SK-N-SH (cell line): ENCODE data around the gene CDK14. TPM values are rescaled to one million over a fixed set of nuclear protein-coding genes. Genes with fewer than 3 reads are reported as not detected.

Source experiments
- CTCF ChIA-PET: fragments of 300-600, 350-600 bp; formaldehyde crosslinking; extraction: SDS; loops from one replicate; lab custom pipeline; 2021; lab: Yijun Ruan, JAX
- POLR2A ChIA-PET: fragments of 350-600 bp; sonication (Branson Sonifier 250); formaldehyde crosslinking; extraction: SDS; loops from one replicate; lab custom pipeline; 2020; ENCODE audit warnings: antibody characterized with exemption, inconsistent platforms; lab: Yijun Ruan, JAX
- DNase-seq: peaks from one replicate; pipeline ENCODE4 v3.0.0; 2012
- H2AFZ ChIP-seq: fragments of 200-600 bp; sonication (generic); 2 replicates; pipeline ENCODE4 v1.8.1; 2016; ENCODE audit warnings: antibody characterized with exemption, mild to moderate bottlenecking, low read depth
- H3F3A ChIP-seq: fragments of 200-600 bp; sonication (generic); replicated peaks from 2 replicates; pipeline ENCODE3; 2016; ENCODE audit warnings: antibody characterized with exemption, mild to moderate bottlenecking; ENCODE audit not compliant: insufficient read depth
- H3K27ac ChIP-seq, 2 experiments: fragments of 200-500 bp in 1 of 2; fragments of 200-600 bp in 1 of 2; sonication (Bioruptor generic) in 1 of 2; sonication (generic), shearing (Covaris generic) in 1 of 2; 2 replicates each; pipeline versions ENCODE4 v1.5.1 to v1.6.1; 2014 to 2016; ENCODE audit warnings: low read depth in 2 of 2, inconsistent platforms in 1 of 2, low read length in 1 of 2, mild to moderate bottlenecking in 1 of 2, mixed read lengths in 1 of 2
- H3K27me3 ChIP-seq: fragments of 200-600 bp; sonication (generic), shearing (Covaris generic); 2 replicates; pipeline ENCODE4 v1.6.1; 2016; ENCODE audit warnings: mixed run types; ENCODE audit not compliant: insufficient read depth
- H3K36me3 ChIP-seq, 2 experiments: fragments of 200-500 bp in 1 of 2; fragments of 200-600 bp in 1 of 2; sonication (Bioruptor generic) in 1 of 2; sonication (generic) in 1 of 2; replicated peaks in 1 of 2; 2 replicates each; pipeline versions ENCODE3 to v1.5.1; 2014 to 2016; ENCODE audit warnings: low read length in 1 of 2, mild to moderate bottlenecking in 1 of 2; ENCODE audit not compliant: insufficient read depth in 2 of 2, control insufficient read depth in 1 of 2
- H3K4me1 ChIP-seq, 2 experiments: fragments of 200-500 bp in 1 of 2; fragments of 200-600 bp in 1 of 2; sonication (Bioruptor generic) in 1 of 2; sonication (generic), shearing (Covaris generic) in 1 of 2; 2 replicates each; pipeline versions ENCODE4 v1.5.1 to v1.6.1; 2014 to 2016; ENCODE audit warnings: low read depth in 1 of 2, low read length in 1 of 2, mixed run types in 1 of 2; ENCODE audit not compliant: insufficient read depth in 2 of 2, control insufficient read depth in 1 of 2
- H3K4me2 ChIP-seq: fragments of 200-600 bp; sonication (generic), shearing (Covaris generic); 2 replicates; pipeline ENCODE4 v1.6.1; 2017; ENCODE audit warnings: mixed run types
- H3K4me3 ChIP-seq, 2 experiments: fragments of 200-500 bp in 1 of 2; fragments of 200-600 bp in 1 of 2; sonication (Bioruptor generic) in 1 of 2; sonication (generic), shearing (Covaris generic) in 1 of 2; 2 replicates each; pipeline versions ENCODE4 v1.5.1 to v1.8.1; 2014 to 2016; ENCODE audit warnings: low read depth in 2 of 2, inconsistent platforms in 1 of 2, low read length in 1 of 2, mild to moderate bottlenecking in 1 of 2, mixed read lengths in 1 of 2, moderate library complexity in 1 of 2
- H3K79me2 ChIP-seq: fragments of 200-600 bp; sonication (generic); 2 replicates; pipeline ENCODE4 v1.8.1; 2017; ENCODE audit warnings: mild to moderate bottlenecking; ENCODE audit not compliant: insufficient read depth
- H3K9ac ChIP-seq: fragments of 200-600 bp; sonication (generic); 2 replicates; pipeline ENCODE4 v1.6.1; 2017; ENCODE audit warnings: mixed run types
- H3K9me2 ChIP-seq: fragments of 200-600 bp; sonication (generic); 2 replicates; pipeline ENCODE4 v1.6.1; 2017; ENCODE audit warnings: mixed run types
- H3K9me3 ChIP-seq: fragments of 200-600 bp; sonication (generic); 2 replicates; pipeline ENCODE4 v1.6.1; 2017; ENCODE audit warnings: mixed run types, mild to moderate bottlenecking, moderate library complexity
- H4K20me1 ChIP-seq: fragments of 200-600 bp; sonication (generic); 2 replicates; pipeline ENCODE4 v1.6.1; 2017; ENCODE audit warnings: mild to moderate bottlenecking, mixed run types; ENCODE audit not compliant: insufficient read depth
- CTCF ChIP-seq: fragments of 200-600 bp; sonication (generic); IDR thresholded peaks from 2 replicates; pipeline ENCODE4 v1.6.1; 2017; ENCODE audit warnings: antibody characterized with exemption, mild to moderate bottlenecking, moderate library complexity
- EP300 ChIP-seq, 2 experiments: IDR thresholded peaks; 2 replicates each; pipeline versions ENCODE4 v1.4.0 to v1.6.1; 2012; ENCODE audit warnings: borderline replicate concordance in 1 of 2, low read depth in 1 of 2, low read length in 1 of 2
- FOSL2 ChIP-seq: IDR thresholded peaks from 2 replicates; pipeline ENCODE4 v1.4.0; 2012; ENCODE audit warnings: low read depth, mild to moderate bottlenecking, moderate library complexity, borderline replicate concordance
- FOXJ3 ChIP-seq: sonication (generic); formaldehyde crosslinking; IDR thresholded peaks from 2 replicates; pipeline ENCODE4 v1.5.1; 2020; ENCODE audit warnings: mild to moderate bottlenecking, missing genetic modification reagents
- FOXM1 ChIP-seq: IDR thresholded peaks from 2 replicates; pipeline ENCODE4 v1.4.0; 2012; ENCODE audit warnings: low read depth, mild to moderate bottlenecking
- GATA2 ChIP-seq: sonication (generic); formaldehyde crosslinking; IDR thresholded peaks from 2 replicates; pipeline ENCODE4 v1.5.0; 2020; ENCODE audit warnings: mild to moderate bottlenecking, missing genetic modification reagents
- JUND ChIP-seq: IDR thresholded peaks from 2 replicates; pipeline ENCODE4 v1.4.0; 2012
- MAX ChIP-seq: IDR thresholded peaks from 2 replicates; pipeline ENCODE4 v1.4.0; 2012; ENCODE audit warnings: low read depth
- MEF2A ChIP-seq: IDR thresholded peaks from 2 replicates; pipeline ENCODE4 v1.4.0; 2012; ENCODE audit warnings: low read depth, borderline replicate concordance
- MXI1 ChIP-seq: IDR thresholded peaks from 2 replicates; pipeline ENCODE4 v1.6.1; 2012; ENCODE audit warnings: mild to moderate bottlenecking, low read depth, low read length, improper control_type of control experiment
- NRF1 ChIP-seq: IDR thresholded peaks from 2 replicates; pipeline ENCODE4 v1.6.1; 2012; ENCODE audit warnings: low read depth, mild to moderate bottlenecking, low read length
- POLR2AphosphoS5 ChIP-seq: IDR thresholded peaks from 2 replicates; pipeline ENCODE4 v1.6.1; 2012; ENCODE audit warnings: low read depth, low read length
- RFX5 ChIP-seq: IDR thresholded peaks from 2 replicates; pipeline ENCODE4 v1.6.1; 2012; ENCODE audit warnings: mild to moderate bottlenecking, improper control_type of control experiment, low read length
- RXRA ChIP-seq: IDR thresholded peaks from 2 replicates; pipeline ENCODE4 v1.4.0; 2012; ENCODE audit warnings: low read depth, mild to moderate bottlenecking, borderline replicate concordance
- TAF1 ChIP-seq: IDR thresholded peaks from 2 replicates; pipeline ENCODE4 v1.6.1; 2012; ENCODE audit warnings: low read depth, mild to moderate bottlenecking, low read length, moderate library complexity, borderline replicate concordance
- USF2 ChIP-seq: fragments of 150-350 bp; IDR thresholded peaks from 2 replicates; pipeline ENCODE4 v1.6.1; 2017; ENCODE audit warnings: antibody characterized with exemption, low read length, low read depth, borderline replicate concordance
- YY1 ChIP-seq: IDR thresholded peaks from 2 replicates; pipeline ENCODE4 v1.4.0; 2012; ENCODE audit warnings: low read depth, mild to moderate bottlenecking
- WGBS: methylation state at CpG from one replicate; pipeline ENCODE4 v1.1.6; 2017; ENCODE audit warnings: low lambda C conversion rate; 5-methylcytosine and 5-hydroxymethylcytosine counted together
- polyA plus RNA-seq, 3 experiments: library from polyadenylated mRNA; depleted of rRNA; stranded (reverse); fragments of >200 nt; gene quantifications; 2 replicates each; pipeline ENCODE4 v1.2.3, GENCODE V29; 2012

The CDK14 gene
- polyA plus RNA-seq, 1 of the 3 experiments (the other 2 are of a cell fraction), result 13.9 TPM

GRCh38 chr7:90563286-90563685, 32.8 kb upstream of the CDK14 start:
- H3K36me3 ChIP-seq, result no peaks in the 10 kb centered on the region

GRCh38 chr7:90564455-90564854, 31.7 kb upstream of the CDK14 start:
- POLR2A ChIA-PET, result no interaction called here
- no peak for TF ChIP-seq USF2

More at GRCh38 chr7:90563286-90563685, 32.8 kb upstream of the CDK14 start:
- Histone ChIP-seq H4K20me1 (no peaks in the 10 kb centered on the region), H3K4me1 (no peaks in the 10 kb centered on the region), H3F3A (no peaks in the 10 kb centered on the region), H3K4me2 (no peak overlapping the region), H3K27me3 (no peaks in the 10 kb centered on the region), H3K9me2 (no peaks in the 10 kb centered on the region), H3K9me3 (no peaks in the 10 kb centered on the region), H3K9ac (no peak overlapping the region), H2AFZ (no peak overlapping the region), H3K27ac (no peak overlapping the region), H3K4me3 (no peak overlapping the region), H3K79me2 (no peaks in the 10 kb centered on the region)
- ChIA-PET CTCF (interaction anchor here (1.2 to 1.7 kb wide), 2 partner anchors 66 to 108 kb away, joined by 5 read pairs; no protein-coding TSS in a partner anchor), POLR2A (no interaction called here)
- DNase-seq, result no peak
- TF ChIP-seq POLR2AphosphoS5 (no peak), USF2 (no peak), GATA2 (CRISPR knock-in tag) (no peak), NRF1 (no peak), RFX5 (no peak), JUND (no peak), MEF2A (no peak), YY1 (no peak), FOXJ3 (CRISPR knock-in tag) (no peak), FOSL2 (no peak), RXRA (no peak), TAF1 (no peak), FOXM1 (no peak), EP300 (IDR thresholded peaks at IDR 0.05; ENCODE audit: borderline replicate concordance in 1 of 2, low read depth in 1 of 2, low read length in 1 of 2) (no peak), MXI1 (no peak), CTCF (no peak), MAX (no peak)
- 64% methylated on average over 3 of the region's 3 CpGs for WGBS

More at GRCh38 chr7:90564455-90564854, 31.7 kb upstream of the CDK14 start:
- Histone ChIP-seq H3K27ac (no peak overlapping the region), H3K9me3 (no peaks in the 10 kb centered on the region), H3K27me3 (no peaks in the 10 kb centered on the region), H3K79me2 (no peaks in the 10 kb centered on the region), H3K9me2 (no peaks in the 10 kb centered on the region), H3K9ac (no peak overlapping the region), H2AFZ (no peak overlapping the region), H3K4me3 (no peak overlapping the region), H3K4me1 (no peaks in the 10 kb centered on the region), H4K20me1 (no peaks in the 10 kb centered on the region), H3K4me2 (no peak overlapping the region), H3F3A (no peaks in the 10 kb centered on the region), H3K36me3 (no peaks in the 10 kb centered on the region)
- CTCF ChIA-PET, result interaction anchor here (0.5 to 1.4 kb wide), 3 partner anchors 8 to 470 kb away, joined by 3 to 4 read pairs (median 4); no protein-coding TSS in a partner anchor
- WGBS, result 71% methylated on average over 8 of the region's 8 CpGs
- DNase-seq, result no peak
